HG03460 (cell line): ENCODE measurements around the gene ARHGAP24.

Experiments used
- ATAC-seq: cut with Tn5 transposase; IDR thresholded peaks from one replicate; pipeline ENCODE4 v1.9.1; 2021; ENCODE audit not compliant: unreplicated experiment

Gene ARHGAP24

GRCh38 chr4:86043755-86044592 lies 569.0 kb downstream of the ARHGAP24 start:
- no peak for ATAC-seq

GRCh38 chr4:86044593-86044985 lies 569.6 kb downstream of the ARHGAP24 start:
- no peak for ATAC-seq

DNA sequence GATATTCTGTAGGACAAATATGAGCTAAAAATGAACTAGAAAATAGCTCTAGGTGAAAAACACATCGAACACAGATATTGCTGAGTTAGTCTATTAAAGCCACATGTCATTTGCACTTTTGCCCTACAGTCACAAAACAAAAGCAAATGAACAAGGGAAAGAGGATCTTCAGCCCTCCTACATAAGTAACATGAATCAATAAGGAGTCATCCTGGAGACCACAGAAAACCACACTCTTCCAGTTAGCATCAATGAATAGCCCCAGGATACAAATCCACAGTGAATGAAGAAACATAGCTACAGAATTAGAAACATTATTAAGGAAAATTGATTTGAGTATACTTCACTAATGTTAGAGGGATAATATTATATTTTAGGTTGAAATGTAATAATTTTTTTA lies 573.5 kb downstream of the ARHGAP24 start:
- ATAC-seq, result no peak

GRCh38 chr4:86050496-86050895 lies 575.5 kb downstream of the ARHGAP24 start:
- ATAC-seq, result no peak
